GM21423 (cell line): ENCODE results near the gene HLA-DQB1.
"Not testable (repeated sequence)": the region's sequence is repeated elsewhere in the genome, so short reads cannot be mapped to it uniquely, and the experiment has no call there.

ENCODE experiments used
- ATAC-seq: cut with Tn5 transposase; IDR thresholded peaks from one replicate; pipeline ENCODE4 v1.9.1; 2021; ENCODE audit warnings: mild to moderate bottlenecking, moderate library complexity; ENCODE audit not compliant: unreplicated experiment

The HLA-DQB1 gene

DNA sequence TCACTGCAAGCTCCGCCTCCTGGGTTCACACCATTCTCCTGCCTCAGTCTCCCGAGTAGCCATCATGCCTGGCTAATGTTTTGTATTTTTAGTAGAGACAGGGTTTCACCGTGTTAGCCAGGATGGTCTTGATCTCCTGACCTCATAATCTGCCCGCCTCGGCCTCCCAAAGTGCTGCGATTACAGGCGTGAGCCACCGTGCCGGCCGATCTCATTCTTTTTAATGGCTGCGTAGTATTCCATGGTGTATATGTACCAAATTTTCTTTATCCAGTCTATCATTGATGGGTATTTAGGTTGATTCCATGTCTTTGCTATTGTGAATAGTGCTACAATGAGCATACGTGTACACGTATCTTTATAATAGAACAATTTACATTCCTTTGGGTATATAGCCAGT, 36.7 kb downstream of the HLA-DQB1 start:
- not testable (repeated sequence) for ATAC-seq

- ATAC-seq, result no peak
These were observed 38.6 kb downstream of the HLA-DQB1 start for GRCh38 chr6:32627831-32628230.

- no peak for ATAC-seq
These were observed 39.2 kb downstream of the HLA-DQB1 start for GRCh38 chr6:32627249-32627648.

DNA sequence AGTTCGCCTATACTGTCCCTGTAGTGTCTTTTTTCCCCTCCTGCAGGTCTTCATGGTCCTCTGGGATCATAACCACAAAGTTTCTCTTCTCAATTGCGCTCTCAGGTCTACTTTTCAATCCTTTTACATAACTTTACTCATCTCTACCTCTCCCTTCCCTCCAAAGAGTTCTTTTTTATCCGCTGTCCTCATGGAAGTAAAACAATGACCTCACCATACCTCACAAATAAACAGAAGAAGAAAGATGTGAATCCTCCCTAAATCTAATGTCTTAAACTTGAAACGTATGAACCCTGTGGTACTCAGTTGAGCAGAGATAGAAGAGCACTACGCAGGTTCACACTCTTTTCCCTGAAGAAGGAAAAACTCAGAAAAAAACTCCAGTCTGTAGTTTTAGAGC, 41.3 kb downstream of the HLA-DQB1 start:
- ATAC-seq, result no peak

- ATAC-seq, result no peak
These were observed 41.9 kb downstream of the HLA-DQB1 start for GRCh38 chr6:32624565-32624964.

GRCh38 chr6:32623693-32624092, 42.8 kb downstream of the HLA-DQB1 start:
- no peak for ATAC-seq

DNA sequence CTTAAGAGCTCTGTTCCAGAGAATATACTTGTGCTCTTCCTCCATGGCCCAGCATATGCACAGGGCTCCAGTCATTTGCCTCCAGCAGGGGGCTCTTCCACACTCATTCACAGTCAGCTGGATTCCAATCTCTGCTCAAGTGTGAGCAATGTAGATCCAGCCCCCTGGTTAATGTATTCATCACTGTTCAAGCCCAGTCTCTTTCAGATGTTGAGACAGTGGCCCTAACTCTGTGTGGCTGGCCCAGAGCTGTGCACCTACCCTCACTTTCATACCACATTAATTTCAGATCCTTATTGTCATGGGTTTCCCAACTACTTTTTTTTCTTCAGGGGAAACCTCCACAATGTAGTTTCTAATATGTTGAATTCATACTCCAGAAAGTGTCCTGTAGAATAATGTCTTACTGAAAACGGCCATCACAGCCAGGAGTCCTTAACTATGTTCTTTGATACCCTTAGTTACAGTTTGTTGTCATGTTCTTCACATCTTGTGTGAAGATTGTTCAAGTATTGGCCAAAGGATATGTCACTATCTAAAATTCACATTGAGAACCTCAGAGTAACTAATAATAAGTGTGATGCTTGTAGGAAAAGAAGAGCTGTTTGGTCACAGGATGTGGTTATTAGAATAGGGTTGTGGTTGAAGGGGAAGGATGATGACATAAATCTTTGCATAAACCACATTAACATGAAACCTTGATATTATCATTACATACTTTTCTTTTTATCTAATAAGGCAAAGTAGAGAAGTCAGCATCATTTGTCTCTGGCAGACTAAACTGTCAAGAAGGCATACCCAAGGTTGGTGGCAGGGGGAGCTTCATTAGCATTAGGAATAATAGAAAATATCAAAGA, 43.7 kb downstream of the HLA-DQB1 start:
- peak; percentile 74 for ATAC-seq

GRCh38 chr6:32621372-32621771, 45.1 kb downstream of the HLA-DQB1 start:
- no peak for ATAC-seq

- no peak for ATAC-seq
These were observed 48.7 kb downstream of the HLA-DQB1 start for GRCh38 chr6:32617751-32618150.

DNA sequence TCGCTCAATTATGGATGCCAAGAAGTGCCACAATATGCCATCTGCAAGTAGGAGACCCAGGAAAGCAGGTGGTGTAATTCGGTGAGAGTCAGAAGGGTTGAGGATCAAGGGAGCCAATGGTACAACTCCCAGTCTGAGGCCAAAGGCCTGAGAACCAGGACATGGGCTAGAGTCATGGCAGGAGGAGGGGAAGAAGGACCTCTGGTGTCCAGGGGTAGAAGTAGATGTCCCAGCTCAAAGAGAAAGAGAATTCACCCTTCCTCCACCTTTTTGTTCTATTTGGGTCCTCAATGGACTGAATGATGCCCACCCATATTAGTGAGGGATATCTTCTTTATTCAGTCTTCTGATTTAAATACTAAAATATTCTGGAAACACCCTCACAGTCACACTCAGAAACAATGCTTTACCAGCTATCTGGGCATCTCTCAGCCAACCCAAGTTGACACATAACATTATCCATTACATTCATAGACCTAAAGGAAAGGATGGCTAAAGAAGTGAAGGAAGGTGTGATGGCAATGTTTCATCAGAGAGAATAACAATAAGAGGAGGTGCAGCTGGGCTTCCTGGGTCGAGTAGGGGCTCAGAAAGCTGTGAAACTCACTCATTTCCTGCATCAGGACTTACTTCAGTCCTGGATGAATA, 50.4 kb downstream of the HLA-DQB1 start:
- ATAC-seq, result no peak

- no peak for ATAC-seq
These were observed 51.9 kb downstream of the HLA-DQB1 start for GRCh38 chr6:32614366-32615081.

DNA sequence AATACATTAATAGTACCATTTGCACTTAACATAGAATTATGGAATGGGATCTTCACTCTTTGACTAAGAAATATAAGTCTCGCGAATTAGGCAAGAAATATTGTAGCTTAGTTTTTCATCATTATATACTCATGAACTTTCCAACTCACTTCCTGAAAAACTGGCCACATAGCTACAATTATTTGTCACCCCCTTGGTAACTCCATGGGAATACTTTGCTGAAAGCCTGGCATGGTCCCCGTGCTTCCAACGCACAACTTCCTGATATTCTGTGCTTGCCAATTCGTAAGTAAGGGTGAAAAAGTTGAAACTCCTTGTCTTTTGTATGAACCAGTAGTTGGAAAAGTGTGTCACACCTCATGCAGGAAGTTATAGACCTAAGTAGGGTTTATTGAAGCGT, 53.0 kb downstream of the HLA-DQB1 start:
- ATAC-seq, result no peak

- ATAC-seq, result no peak
These were observed 55.7 kb downstream of the HLA-DQB1 start for GRCh38 chr6:32610682-32611296.

DNA sequence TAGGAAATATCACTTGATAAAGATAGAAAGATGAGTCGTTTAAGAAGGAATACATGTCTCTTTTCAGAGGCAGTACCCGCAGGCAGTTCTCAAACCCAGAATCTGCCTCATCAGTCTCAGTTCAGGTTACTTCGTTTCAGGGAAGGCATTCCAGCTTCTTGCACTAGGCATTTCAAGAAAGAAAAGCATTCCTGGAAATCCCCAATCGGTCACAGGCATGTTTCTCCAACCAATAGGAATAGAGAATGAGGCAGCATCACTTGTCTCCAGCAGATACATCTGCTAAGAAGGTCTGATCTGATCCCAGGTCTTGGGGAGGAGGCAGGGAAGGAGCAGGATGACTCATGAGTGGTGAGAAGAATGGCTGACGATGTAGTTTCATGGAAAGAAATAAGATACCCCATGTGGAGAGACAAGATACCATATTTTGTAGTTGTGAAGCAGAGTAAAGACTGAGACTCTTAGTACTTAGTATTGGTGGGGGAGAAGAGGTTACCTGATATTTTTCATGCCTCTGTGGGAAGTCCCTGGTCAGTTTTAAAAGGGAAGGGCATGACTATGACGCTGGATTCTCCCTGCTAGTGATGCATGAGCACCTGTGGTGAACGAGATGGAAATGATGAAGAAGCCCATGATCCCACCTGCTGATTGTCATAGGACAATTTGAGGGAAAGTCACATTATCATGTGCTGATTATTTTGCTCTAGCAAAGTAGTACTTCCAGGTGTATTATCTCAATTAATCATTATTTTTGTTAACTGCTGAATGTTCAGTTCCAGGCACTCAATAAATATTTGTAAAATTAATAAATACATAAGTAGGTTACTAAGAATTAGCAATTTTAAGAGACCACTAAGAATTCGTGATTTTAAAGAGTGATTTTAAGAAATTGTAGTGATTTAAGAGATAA, 56.5 kb downstream of the HLA-DQB1 start:
- ATAC-seq, result peak; percentile 92
